SKM-1 treated with dmso at 0.1 percent for 144 hours (cell line): ENCODE results near the gene RAB8A.
"Not testable (repeated sequence)": the region's sequence is repeated elsewhere in the genome, so short reads cannot be mapped to it uniquely, and the experiment has no call there.

ENCODE experiments used
- DNase-seq: peaks from one replicate; lab custom pipeline; 2025; ENCODE audit not compliant: unreplicated experiment; lab: John Stamatoyannopoulos, UW

Gene RAB8A

DNA sequence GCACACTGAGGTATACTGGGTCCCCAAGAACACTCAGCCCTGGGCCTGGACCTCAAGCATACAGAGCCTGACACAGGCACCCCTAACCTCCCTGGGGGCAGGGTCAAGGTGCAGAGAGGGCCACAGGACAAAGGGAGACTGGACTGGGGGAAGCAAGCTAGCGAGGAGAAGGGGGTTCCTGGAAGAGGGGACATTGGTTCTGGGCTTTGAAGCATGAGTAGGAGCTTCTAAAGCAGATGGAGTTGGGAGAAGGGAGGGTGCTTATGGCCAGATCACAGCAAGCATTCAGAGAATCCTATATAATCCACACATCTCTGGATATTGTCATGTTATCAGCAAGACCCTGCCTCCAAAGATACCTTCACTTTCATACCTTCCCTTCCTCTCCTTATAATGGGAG, 58.4 kb downstream of the RAB8A start:
- no peak for DNase-seq

DNA sequence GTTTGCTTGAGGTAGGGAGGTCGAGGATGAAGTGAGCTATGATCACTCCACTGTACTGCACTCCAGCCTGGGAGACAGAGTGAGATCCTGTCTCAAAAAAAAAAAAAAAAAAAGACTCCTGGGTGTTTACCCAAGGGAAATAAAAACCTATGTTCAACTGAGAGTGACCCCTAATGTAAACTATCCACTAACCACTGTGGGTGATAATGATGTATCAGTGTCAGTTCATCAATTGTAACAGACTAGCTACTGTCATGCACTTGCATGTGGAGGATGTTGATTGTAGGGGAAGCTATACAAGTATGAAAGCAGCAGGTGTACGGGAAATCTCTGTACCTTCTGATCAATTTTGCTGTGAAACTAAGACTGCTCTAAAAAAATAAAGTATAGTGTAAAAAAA, 64.3 kb downstream of the RAB8A start:
- no peak for DNase-seq

DNA sequence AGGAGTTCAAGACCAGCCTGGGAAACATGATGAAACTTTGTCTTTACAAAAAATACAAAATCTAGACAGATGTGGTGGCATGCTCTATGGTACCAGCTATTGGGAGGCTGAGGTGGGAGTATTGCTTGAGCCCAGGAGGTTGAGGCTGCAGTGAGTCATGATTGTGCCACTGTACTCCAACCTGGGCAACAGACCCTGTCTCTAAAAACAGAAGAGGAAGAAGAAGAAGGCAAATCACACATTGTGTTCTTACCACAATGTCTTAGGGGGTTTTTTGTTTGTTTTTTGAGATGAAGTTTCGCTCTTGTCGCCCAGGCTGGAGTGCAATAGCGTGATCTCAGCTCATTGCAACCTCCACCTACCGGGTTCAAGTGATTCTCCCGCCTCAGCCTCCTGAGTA, 67.2 kb downstream of the RAB8A start:
- DNase-seq, result not testable (repeated sequence)

DNA sequence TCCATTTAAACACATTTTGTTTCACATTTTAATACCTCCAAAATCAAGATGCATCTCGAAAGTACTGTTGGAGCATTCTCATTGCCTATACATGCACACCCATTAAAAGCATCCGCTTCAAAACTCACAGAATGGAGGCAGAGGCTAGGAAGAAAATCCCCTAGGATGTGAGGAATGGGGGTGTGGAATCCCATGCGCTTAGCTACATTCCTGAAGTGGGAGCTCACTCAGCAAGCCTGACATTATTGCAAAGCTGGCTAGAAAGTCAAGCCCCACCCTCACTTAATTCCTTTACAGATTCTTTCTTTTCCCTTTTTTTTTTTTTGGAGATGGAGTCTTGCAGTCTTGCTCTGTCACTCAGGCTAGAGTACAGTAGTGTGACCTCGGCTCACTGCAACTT, 68.9 kb downstream of the RAB8A start:
- DNase-seq, result no peak
